Kidney (tissue), 14 donors: ENCODE measurements around the gene ENAH. TPM values are rescaled to one million over a fixed set of nuclear protein-coding genes. Genes with fewer than 3 reads are reported as not detected.
"Not testable (repeated sequence)": the region's sequence is repeated elsewhere in the genome, so short reads cannot be mapped to it uniquely, and the experiment has no call there.

Experiments
- DNase-seq, 5 donors: peaks; one replicate each; pipeline ENCODE4 v3.0.0-alpha.2; 2013 to 2020
- FAIRE-seq: peaks from 2 replicates; lab custom pipeline; 2012; peaks lifted over from hg19 to GRCh38; lab: Jason Lieb, UNC
- H3K27ac ChIP-seq, 2 donors: one replicate each; pipeline ENCODE4 v1.7.0; 2013; ENCODE audit warnings: low read depth in 2 of 2, low read length in 2 of 2, inconsistent platforms in 1 of 2
- H3K27me3 ChIP-seq: one replicate; pipeline ENCODE4 v1.7.1; 2013; ENCODE audit warnings: low read length, inconsistent platforms; ENCODE audit not compliant: control insufficient read depth, insufficient read depth
- H3K36me3 ChIP-seq, 3 donors: one replicate each; pipeline versions ENCODE4 v1.7.0 to v1.7.1; 2013; ENCODE audit warnings: low read length in 3 of 3, control low read depth in 1 of 3, inconsistent platforms in 1 of 3; ENCODE audit not compliant: insufficient read depth in 3 of 3, control insufficient read depth in 2 of 3
- H3K4me1 ChIP-seq, 3 donors: one replicate each; pipeline versions ENCODE4 v1.7.0 to v1.7.1; 2013; ENCODE audit warnings: low read length in 3 of 3, inconsistent platforms in 1 of 3, low read depth in 1 of 3; ENCODE audit not compliant: control insufficient read depth in 2 of 3, insufficient read depth in 2 of 3
- H3K4me3 ChIP-seq, 3 donors: one replicate each; pipeline versions ENCODE4 v1.7.0 to v1.8.1; 2013; ENCODE audit warnings: low read length in 3 of 3, control low read depth in 1 of 3, inconsistent platforms in 1 of 3
- H3K9ac ChIP-seq, 3 donors: one replicate each; pipeline versions ENCODE4 v1.7.0 to v1.7.1; 2013; ENCODE audit warnings: low read length in 3 of 3, control low read depth in 1 of 3, inconsistent platforms in 1 of 3
- H3K9me3 ChIP-seq, 3 donors: one replicate each; pipeline versions ENCODE4 v1.7.0 to v1.7.1; 2013; ENCODE audit warnings: low read length in 3 of 3, control low read depth in 1 of 3, inconsistent platforms in 1 of 3; ENCODE audit not compliant: control insufficient read depth in 2 of 3, insufficient read depth in 1 of 3
- CTCF ChIP-seq: IDR thresholded peaks from 3 replicates; pipeline ENCODE4 v1.5.1; 2012; ENCODE audit warnings: mild to moderate bottlenecking, moderate library complexity, borderline replicate concordance; ENCODE audit not compliant: insufficient read depth; ENCODE audit errors: extremely low read depth
- intact Hi-C: fragments of 100-400 bp; cut with DNase I; formaldehyde crosslinking; loops from one replicate; pipeline ENCODE4 v1.11.1; 2022
- polyA plus RNA-seq: library from polyadenylated mRNA; stranded (reverse); fragments of 350-450 nt; fragmentation: Illumina TruSeq; extraction: RNeasy Lipid Tissue Mini Kit (QIAGEN cat#74804); gene quantifications from one replicate; pipeline ENCODE4 v1.2.3, GENCODE V29; 2014; ENCODE audit warnings: low read depth, low replicate concordance; ENCODE audit not compliant: insufficient read depth
- total RNA-seq: library from RNA; stranded (reverse); fragmentation: NEBNext Ultra II Directional; extraction: Animal tissue kit (Norgen Biotek cat#: 25700); gene quantifications from one replicate; pipeline ENCODE4 v1.2.1, GENCODE V29; 2021
- donor health status: control.
- donor health status: control.
- donor health status: control.
- donor health status: control.
- donor health status: control.
- donor health status: DM: yes; HTN: yes; CAD: no.
- donor health status: Normal renal cell carcinoma (clear cell type).

Gene ENAH
- total and polyA plus RNA-seq, 2 donors from 2014 or later: 6.2 to 42.3 TPM

GRCh38 chr1:225517697-225518096, 135.2 kb downstream of the ENAH start:
- peaks cover 0 to 3% (median 2%) of the 10 kb centered on the region in 3 donors for H3K36me3 ChIP-seq
- no peak for DNase-seq
- H3K9me3 ChIP-seq: no peaks in the 10 kb centered on the region
- H3K27me3 ChIP-seq: no peaks in the 10 kb centered on the region
- H3K4me3 ChIP-seq: no peak overlapping the region
- FAIRE-seq: no peak
- TF ChIP-seq CTCF: no peak
- intact Hi-C loops: no loop called here
- H3K9ac ChIP-seq: no peak overlapping the region
- H3K27ac ChIP-seq: no peak overlapping the region
- no peaks in the 10 kb centered on the region for H3K4me1 ChIP-seq

DNA sequence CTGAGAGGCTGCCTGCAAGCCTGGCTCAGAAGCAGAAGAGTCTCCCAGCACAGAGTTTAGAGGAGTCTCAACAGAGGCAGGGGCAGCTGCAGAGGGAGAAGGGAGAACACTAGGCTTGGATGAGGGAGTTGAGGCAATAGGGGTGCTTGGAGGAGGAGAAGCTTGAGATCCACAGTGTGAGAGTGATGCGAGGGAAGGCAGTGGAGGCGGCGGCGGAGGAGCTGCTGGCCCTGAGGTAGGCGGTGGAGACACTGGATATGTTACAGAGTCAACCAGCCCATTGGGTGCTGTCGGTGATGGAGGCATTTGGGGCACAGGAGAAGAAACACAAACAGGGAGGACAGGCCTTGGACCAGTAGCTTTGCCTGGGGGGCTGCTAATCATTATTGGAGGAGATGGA, 135.7 kb downstream of the ENAH start:
- Histone ChIP-seq H3K9ac (no peak overlapping the region), H3K27me3 (no peaks in the 10 kb centered on the region), H3K4me3 (no peak overlapping the region), H3K4me1 (no peaks in the 10 kb centered on the region), H3K36me3 (peaks cover 0 to 3% (median 2%) of the 10 kb centered on the region in 3 donors), H3K27ac (no peak overlapping the region), H3K9me3 (no peaks in the 10 kb centered on the region)
- intact Hi-C loops: no loop called here
- DNase-seq (no peak), FAIRE-seq (no peak)
- TF ChIP-seq CTCF: no peak

DNA sequence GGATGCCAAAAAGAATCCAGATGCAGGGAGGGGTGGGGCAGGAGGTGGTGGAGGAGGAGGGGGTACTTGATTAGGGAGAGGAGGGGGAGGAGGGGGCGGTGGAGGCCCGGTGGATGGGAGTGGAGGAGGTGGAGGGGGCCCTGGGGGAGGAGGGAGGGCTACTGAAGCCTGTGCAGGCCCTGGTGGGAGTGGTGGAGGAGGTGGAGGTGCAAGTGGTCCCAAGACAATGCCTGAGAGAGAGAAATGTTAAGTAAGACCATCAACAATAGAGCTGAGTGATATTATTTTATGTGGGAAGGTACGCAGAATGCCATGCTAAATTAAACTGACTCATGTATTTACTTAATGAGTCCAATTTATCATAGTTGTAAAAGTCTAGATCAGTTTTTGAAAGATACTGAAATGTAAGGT, 138.2 kb downstream of the ENAH start:
- TF ChIP-seq CTCF: no peak
- no peak overlapping the region for H3K9ac ChIP-seq
- DNase-seq (no peak), FAIRE-seq (no peak)
- H3K9me3 ChIP-seq: no peaks in the 10 kb centered on the region
- intact Hi-C loops: no loop called here
- H3K36me3 ChIP-seq: peaks cover 0 to 3% (median 2%) of the 10 kb centered on the region in 3 donors
- no peak overlapping the region for H3K27ac ChIP-seq
- H3K27me3 ChIP-seq: no peaks in the 10 kb centered on the region
- H3K4me3 ChIP-seq: no peak overlapping the region
- no peaks in the 10 kb centered on the region for H3K4me1 ChIP-seq

GRCh38 chr1:225513576-225513975, 139.3 kb downstream of the ENAH start:
- H3K27me3 ChIP-seq, H3K9ac ChIP-seq, intact Hi-C loops, H3K36me3 ChIP-seq, FAIRE-seq, H3K4me1 ChIP-seq, H3K27ac ChIP-seq, H3K4me3 ChIP-seq, H3K9me3 ChIP-seq, DNase-seq: not testable (repeated sequence)
